ENCODE results near the gene CHTF8.
"Not testable (repeated sequence)": the region's sequence is repeated elsewhere in the genome, so short reads cannot be mapped to it uniquely, and the experiment has no call there.

The CHTF8 gene

DNA sequence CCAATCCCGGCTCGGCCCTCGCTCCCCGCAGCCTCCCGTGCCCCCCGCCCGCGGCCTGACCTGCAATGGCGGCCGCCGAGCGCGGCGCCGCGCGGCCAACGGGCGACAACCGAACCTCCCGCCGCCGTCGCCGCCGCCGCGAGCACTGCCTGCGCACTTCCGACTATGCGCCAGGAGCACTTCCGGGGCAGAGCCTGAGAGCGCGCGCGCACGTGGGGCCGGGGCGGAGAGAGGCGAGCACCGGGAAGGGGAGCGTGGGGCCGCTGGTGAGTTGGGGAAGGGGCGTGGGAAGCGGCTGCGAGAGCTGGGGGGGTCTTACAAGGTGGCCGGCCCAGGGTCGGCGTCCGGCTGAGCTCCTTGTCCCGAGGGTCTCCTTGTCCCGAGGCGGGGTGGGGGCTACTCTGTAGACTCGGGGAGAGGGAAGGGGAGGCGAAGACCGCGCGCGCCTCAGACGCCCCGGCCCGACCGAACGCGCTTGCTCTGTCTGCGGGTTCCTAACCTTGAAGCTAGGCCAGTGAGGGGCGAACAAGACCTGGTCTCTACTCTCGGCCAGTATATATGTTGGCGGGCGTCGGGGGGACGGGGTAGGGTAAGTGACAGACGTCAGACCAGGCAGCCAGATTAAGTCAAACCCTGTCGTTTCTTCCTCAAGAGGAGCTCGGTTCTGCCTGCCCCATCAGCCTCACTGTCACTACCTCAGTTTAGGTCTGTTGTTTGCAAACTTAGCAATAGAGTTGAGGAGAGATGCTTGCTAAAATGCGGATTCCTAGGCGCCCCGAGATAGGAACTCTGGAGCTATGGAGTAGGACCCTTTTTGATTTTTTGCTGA, at the start of gene CHTF8, which contains the start of gene UTP4:
TSS of gene CHTF8 (minus strand) at position 165 of the 829 bp plus-strand sequence. CDS start 11,130 bp downstream, outside the sequence.
TSS of gene UTP4 (plus strand) at position 226 of the 829 bp plus-strand sequence. CDS start 811 bp downstream, outside the sequence.
- DNase-seq (ENCODE audit: low read depth in 2 of 2) = peak; percentile 57 to 76

DNA sequence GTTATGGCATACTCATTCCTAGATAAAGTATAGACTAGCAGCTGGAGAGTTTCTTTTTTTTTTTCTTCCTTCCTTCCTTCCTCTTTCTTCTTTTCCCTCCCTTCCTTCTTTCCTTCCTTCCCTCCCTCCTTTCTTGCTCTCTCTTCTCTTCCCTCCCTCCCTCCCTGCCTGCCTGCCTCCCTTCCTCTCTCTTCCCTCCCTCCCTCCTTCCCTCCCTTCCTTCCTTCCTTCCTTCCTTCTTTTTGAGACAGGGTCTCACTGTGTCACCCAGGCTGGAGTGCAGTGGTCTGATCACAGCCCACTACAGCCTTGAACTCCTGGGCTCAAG, 47.6 kb upstream of the CHTF8 start:
- DNase-seq (ENCODE audit: low read depth in 2 of 2) = no peak

DNA sequence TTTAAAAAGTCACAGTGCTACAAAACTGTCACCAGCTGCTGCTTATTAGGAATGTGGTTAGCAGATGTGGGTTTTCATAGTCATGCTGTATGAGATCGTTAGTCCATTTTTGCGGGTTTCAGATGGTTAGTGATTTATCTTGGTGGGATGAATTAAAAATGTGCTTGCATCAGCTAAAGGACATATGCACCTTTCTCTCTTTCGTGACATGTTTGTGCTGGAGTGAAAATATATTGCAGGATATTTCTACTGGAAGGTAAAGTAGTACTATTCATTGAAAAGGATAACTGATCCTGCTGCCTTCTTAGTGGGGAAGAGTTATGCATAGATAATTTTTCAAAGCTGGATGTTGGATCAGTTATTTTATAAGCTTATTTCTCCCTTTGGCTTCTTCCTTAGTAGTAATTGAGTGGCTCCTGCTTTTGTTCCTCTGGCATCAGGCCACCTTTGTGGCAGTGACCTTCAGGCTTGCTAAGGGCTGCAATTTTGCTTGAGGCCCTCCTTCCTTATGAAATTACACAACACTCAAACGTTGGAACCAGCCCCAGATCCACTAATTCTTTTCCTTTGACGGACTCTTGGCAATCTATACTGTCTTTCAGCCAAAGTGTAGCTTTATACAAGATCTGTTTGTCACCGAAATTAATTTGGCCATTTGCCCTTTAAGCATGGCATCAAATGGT, 47.1 kb upstream of the CHTF8 start:
- no peak for DNase-seq (ENCODE audit: low read depth in 2 of 2)

GRCh38 chr16:69176033-69176800, 43.8 kb upstream of the CHTF8 start:
- DNase-seq (ENCODE audit: low read depth in 2 of 2) = no peak

DNA sequence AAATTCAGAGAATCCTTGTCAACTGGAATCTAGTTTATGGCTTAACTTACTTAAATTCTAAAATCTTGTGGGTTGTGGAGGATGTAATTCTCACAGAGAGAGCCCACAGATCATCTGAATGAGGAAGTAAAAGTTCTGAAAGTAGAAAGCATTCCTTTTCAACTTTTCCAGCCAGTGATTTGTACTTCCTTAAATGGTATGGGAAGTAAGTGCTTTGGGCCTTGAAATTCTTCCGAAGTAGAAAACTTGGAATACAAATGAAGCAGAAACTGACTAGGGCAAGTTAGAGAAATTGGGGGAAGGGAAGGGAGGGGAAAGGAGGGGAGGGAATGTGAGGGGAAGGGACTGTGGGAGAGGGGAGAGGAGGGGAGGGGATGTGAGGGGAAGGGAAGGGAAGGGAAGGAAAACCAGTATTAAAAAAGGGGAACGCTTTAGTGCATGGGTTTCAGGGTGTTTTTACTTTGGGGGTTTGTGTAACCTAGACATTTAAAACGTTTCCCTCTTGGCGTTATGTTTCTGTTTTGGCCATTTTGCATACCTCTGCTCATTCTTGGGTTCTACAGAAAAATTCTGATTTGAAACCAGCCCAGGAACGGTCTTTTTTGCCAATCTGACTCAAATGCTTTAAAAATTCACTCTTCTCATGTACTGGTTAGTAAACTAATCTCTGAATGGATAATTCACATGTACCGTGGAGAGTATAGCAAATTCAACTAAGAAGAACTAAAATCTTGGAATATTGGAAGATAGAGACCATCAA, 39.1 kb upstream of the CHTF8 start:
- DNase-seq (ENCODE audit: low read depth in 2 of 2) = no peak

DNA sequence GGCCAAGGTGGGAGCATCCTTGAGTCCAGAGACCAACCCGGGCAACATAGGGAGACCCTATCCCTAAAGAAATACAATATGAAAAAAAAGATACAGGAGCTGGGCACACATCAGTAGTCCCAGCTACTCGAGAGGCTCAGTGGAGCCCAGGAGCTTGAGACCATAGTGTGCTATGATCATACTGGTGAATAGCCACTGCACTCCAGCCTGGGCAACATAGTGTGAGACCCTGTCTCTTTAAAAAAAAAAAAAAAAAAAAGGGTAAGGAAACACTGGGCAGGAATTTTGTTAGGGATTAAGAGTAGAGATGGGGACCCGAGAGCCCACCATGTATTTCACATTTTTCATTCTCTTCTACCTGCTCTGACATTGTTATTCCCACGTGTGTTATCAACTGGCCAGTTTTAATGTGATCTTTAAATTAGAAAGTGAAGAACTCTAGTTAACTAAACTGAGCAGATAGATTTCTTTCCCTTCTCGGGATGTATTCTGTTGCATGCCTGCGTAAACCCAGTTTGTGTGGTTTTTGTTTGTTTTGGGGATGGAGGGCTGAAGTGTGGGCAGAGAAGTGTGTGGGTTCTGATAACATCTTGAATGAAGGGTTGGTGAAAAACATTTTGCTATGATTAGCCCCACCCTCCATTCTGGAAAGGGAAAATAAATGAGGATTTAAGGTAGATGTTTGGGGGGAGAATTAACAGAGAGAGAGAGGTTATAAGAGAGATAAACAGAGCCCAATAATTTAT, 37.4 kb upstream of the CHTF8 start:
- DNase-seq (ENCODE audit: low read depth in 2 of 2) = no peak

GRCh38 chr16:69169051-69169450, 36.7 kb upstream of the CHTF8 start:
- no peak for DNase-seq (ENCODE audit: low read depth in 2 of 2)

DNA sequence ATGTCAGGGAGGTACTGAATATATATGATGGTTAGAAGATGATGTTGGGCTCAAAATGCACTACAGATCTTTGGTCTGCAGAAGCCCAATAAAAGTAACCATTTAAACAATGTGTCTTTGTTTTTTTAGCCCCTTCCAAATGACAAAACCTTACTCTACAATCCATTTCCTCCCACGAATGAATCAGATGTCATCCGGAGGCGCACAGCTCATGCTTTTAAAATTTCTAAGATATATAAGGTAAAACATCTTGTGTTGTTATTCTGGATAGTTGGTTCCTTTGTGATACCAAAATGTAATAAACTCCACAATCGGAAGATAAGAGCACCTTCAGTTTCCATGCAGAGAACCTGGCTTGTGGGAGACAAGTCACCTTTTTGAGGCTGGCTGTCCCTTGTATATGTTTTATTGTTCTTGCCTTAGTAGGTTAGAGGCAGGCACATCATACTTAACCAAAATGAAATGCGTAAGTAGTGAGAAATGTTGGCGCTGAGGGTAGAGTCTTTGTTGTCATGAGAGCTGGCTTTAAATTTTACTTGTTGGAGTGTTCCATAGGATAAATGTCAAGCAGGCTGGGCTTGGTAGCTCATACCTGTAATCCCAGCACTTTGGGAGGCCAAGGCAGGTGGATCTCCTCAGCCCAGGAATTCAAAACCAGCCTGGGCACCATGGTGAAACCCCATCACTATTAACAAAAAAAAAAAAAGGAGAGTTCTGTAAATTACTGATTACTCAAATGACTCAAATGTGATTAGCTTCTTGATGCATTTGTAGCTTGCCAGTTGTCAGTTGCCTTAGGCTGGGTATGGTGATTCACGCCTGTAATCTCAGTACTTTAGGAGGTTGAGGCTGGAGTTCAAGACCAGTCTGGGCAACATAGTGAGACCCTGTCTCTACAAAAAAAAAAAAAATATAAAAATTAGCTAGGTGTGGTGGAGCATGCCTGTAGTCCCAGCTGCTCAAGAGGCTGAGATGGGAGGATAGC, 34.9 kb upstream of the CHTF8 start:
- no peak for DNase-seq (ENCODE audit: low read depth in 2 of 2)

- peak in 1 of 2 donors; percentile 40 for DNase-seq (ENCODE audit: low read depth in 2 of 2)
These were observed 33.9 kb upstream of the CHTF8 start for GRCh38 chr16:69166221-69166833.

DNA sequence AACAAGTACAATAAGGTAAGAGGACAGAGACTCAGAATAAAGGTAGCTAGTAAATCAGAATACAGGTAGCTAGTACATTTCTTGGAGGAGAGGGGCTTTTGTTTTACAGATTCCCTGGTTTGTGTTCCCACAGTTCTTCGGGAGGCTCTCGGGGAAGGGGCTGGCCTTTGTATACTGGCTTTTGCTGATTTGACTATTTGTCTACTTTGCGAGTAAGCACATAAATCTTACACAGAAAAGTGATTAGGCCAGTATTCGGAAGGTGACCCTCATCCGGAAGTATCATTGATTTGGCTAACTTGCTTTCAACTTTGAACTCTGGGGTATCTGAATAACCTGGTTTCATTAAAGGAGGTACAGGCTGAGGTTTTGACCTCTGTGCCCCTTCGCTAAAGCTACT, 33.2 kb upstream of the CHTF8 start:
- no peak for DNase-seq (ENCODE audit: low read depth in 2 of 2)

DNA sequence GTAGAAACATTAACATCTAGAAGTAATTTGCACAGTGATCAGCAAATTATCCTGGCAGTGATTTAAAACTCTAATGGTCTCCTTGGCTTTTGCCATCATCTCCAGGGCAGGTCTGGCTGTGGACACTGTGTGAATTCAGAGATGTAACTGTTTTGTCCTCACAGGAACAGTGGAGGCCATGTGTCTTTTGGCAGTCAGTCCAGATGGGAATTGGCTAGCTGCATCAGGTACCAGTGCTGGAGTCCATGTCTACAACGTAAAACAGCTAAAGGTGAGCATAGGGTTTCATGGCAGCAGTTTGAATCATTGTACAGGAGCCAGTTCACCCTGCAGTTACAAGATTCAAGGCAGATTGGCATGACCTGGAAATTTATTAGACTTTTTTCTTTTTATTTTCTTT, 27.8 kb upstream of the CHTF8 start:
- no peak for DNase-seq (ENCODE audit: low read depth in 2 of 2)

DNA sequence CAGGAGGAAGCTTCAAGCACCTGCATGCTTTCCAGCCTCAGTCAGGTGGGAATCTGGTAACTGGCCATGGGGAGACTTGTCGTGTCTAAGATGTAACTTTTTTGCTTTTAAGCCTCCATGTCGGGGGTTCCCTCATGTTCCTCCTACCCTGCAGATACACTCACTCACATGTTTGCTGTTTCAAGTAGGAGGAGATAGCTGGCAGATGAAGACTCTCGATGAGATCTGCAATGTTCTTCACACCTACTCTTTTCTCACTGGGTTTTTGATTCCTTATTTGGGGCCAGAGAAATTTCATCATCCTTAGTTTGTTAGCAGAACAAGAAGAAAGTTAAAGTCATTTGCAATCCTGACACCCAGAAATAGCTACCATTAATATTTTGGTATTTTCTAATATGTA, 24.8 kb upstream of the CHTF8 start:
- DNase-seq (ENCODE audit: low read depth in 2 of 2) = no peak

DNA sequence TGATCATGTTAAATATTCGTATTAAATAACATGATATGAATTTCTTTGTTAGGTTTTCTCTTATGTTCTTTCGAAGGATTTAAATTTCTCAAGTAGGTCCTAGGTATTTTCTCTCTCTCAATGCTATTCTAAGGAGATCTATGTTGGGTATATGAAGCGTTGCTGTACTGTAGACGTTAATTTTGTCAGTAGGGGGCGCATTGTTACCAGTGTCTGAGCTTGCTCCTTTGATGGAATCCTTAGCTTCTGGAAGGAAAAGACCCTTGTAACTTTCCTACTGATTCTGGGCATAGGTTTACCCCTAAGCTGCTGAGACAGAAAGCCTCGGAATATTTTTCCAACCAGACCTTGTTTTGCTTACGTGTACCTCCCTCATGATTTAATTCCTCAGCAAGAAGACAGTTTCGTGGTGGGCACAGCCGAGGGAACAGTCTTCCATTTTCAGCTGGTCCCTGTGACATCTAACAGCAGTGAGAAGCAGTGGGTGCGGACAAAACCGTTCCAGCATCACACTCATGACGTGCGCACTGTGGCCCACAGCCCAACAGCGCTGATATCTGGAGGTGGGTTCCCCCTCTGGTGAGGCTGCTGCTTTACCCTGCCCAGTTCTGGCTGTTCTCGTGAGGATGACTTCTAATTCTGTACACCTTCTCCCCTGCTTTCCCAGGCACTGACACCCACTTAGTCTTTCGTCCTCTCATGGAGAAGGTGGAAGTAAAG, 17.9 kb upstream of the CHTF8 start:
- DNase-seq (ENCODE audit: low read depth in 2 of 2) = peak in 1 of 2 donors; percentile 29

DNA sequence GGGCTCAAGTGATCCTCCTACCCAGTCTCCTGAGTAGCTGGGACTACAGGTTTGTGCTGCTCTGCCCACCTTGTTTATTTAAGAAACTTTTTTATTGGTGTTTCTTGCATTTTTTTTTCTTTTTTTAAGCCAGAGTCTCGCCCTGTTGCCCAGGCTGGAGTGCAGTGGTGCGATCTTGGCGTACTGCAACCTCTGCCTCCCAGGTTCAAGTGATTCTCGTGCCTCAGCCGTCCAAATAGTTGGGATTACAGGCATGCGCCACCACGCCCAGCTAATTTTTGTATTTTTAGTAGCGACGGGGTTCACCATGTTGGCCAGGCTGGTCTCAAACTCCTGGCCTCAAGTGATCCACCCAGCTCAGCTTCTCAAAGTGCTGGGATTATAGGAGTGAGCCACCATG, 17.2 kb upstream of the CHTF8 start:
- not testable (repeated sequence) for DNase-seq (ENCODE audit: low read depth in 2 of 2)

DNA sequence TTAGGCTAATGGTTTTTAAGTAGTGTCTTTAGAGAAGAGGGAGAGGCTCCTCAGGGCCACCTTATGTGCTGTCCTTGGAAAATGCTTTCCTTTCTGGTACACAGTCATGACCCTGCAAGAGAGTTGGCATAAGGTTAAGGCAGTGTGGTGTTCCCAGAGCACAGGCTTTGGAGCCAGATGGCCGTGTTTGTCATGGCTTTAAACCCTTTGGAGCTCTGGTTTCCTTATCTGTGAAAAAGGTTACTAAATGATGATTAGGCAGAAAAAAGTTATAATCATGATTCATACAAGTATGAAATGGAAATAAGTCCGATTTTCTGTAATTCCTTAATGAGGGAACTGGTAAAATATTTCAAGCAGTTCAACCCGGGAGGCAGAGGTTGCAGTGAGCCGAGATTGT, 13.3 kb upstream of the CHTF8 start:
- DNase-seq (ENCODE audit: low read depth in 2 of 2) = no peak

DNA sequence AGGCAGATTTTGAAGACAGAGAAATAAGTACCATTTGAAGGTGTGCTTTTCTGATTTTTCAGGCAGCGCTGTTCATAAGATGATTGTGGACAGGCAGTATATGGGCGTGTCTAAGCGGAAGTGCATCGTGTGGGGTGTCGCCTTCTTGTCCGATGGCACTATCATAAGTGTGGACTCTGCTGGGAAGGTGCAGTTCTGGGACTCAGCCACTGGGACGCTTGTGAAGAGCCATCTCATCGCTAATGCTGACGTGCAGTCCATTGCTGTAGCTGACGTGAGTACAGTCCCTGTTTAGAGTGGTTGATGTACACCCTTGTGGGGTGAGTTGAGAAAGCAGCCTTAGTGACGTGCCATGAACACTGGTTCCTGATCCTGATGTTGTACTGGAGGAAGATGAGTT, 10.7 kb upstream of the CHTF8 start:
- DNase-seq (ENCODE audit: low read depth in 2 of 2) = no peak

GRCh38 chr16:69141936-69142335, 9.5 kb upstream of the CHTF8 start:
- no peak for DNase-seq (ENCODE audit: low read depth in 2 of 2)

DNA sequence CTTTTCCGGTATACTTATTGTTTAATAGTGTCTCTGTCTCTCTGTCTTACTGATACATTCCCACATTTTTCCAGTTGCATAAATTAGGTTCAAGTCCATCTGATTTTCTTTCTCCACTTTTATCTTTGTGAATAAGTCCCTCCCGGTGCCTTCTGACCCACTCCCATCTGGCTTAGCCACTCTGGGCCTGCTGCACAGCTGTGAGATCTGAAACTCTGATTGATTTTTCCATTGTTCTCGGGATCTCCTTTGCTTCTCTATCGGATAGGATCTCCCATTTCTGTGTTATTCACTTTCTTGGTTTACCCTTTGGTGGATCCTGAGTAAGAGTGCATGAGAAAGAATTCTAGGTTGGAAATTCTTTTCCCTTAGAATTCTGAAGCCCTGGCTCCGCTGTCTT, 8.6 kb upstream of the CHTF8 start:
- DNase-seq (ENCODE audit: low read depth in 2 of 2) = no peak

DNA sequence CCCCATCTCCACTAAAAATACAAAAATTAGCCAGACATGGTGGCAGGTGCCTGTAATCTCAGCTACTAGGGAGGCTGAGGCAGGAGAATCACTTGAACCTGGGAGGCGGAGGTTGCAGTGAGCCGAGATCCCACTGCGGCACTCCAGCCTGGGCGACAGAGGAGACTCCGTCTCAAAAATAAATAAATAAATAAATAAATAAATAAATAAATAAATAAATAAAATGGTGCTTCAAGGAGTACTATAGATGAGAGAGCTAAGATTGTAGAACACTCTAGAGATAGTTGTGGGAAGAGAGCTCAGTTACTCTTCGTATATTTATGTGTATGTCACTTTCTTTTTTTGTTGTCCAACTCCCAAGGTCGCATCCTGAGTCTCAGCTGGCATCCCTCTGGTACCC, 7.1 kb upstream of the CHTF8 start:
- not testable (repeated sequence) for DNase-seq (ENCODE audit: low read depth in 2 of 2)
